GM23338 (cell line): Measurements from ENCODE around the gene FXYD7. TPM values are rescaled to one million over a fixed set of nuclear protein-coding genes. Genes with fewer than 3 reads are reported as not detected.

ENCODE experiments used
- ATAC-seq: fragments of 200-7000 bp; cut with Tn5 transposase; 3 replicates; pipeline ENCODE4 v1.9.1; 2020
- DNase-seq: peaks from one replicate; pipeline ENCODE4 v3.0.0-alpha.2; 2015; ENCODE audit warnings: low spot score
- H2AFZ ChIP-seq: fragments of 200-600 bp; sonication (generic); 2 replicates; pipeline ENCODE4 v1.8.0; 2016; ENCODE audit warnings: antibody characterized with exemption, mild to moderate bottlenecking, moderate library complexity
- H3F3A ChIP-seq: fragments of 200-600 bp; sonication (generic); replicated peaks from 2 replicates; pipeline ENCODE4 v1.8.0; 2017; ENCODE audit warnings: antibody characterized with exemption, mixed run types, low read depth
- H3K27ac ChIP-seq: fragments of 200-600 bp; sonication (generic); 2 replicates; pipeline ENCODE4 v1.6.1; 2016; ENCODE audit warnings: low read depth
- H3K27me3 ChIP-seq: fragments of 200-600 bp; sonication (generic); 2 replicates; pipeline ENCODE4 v1.8.0; 2016; ENCODE audit warnings: mild to moderate bottlenecking, mixed run types, moderate library complexity; ENCODE audit not compliant: insufficient read depth
- H3K36me3 ChIP-seq: fragments of 200-600 bp; sonication (generic); 2 replicates; pipeline ENCODE4 v1.8.0; 2016; ENCODE audit warnings: mild to moderate bottlenecking; ENCODE audit not compliant: insufficient read depth
- H3K4me1 ChIP-seq: fragments of 200-600 bp; sonication (generic); 2 replicates; pipeline ENCODE4 v1.8.0; 2016; ENCODE audit warnings: mild to moderate bottlenecking, moderate library complexity; ENCODE audit not compliant: insufficient read depth
- H3K4me2 ChIP-seq: fragments of 200-600 bp; sonication (generic); 2 replicates; pipeline ENCODE4 v1.7.1; 2017; ENCODE audit warnings: mixed run types
- H3K4me3 ChIP-seq: fragments of 200-600 bp; sonication (generic); 2 replicates; pipeline ENCODE4 v1.6.1; 2016; ENCODE audit warnings: mixed run types
- H3K79me2 ChIP-seq: fragments of 200-600 bp; sonication (generic); replicated peaks from 2 replicates; pipeline ENCODE4 v1.8.0; 2017; ENCODE audit warnings: mild to moderate bottlenecking; ENCODE audit not compliant: insufficient read depth
- H3K9me2 ChIP-seq: fragments of 200-600 bp; sonication (generic); 2 replicates; pipeline ENCODE4 v1.8.0; 2017; ENCODE audit not compliant: insufficient read depth
- H4K20me1 ChIP-seq: fragments of 200-600 bp; sonication (generic); replicated peaks from 2 replicates; pipeline ENCODE4 v1.8.0; 2017; ENCODE audit warnings: mild to moderate bottlenecking; ENCODE audit not compliant: insufficient read depth
- H3K27ac Mint-ChIP-seq: 2 replicates; pipeline ENCODE4 v1.8.0; 2020; ENCODE audit warnings: inconsistent platforms, mild to moderate bottlenecking, moderate library complexity, mixed read lengths
- H3K27me3 Mint-ChIP-seq: 3 replicates; pipeline ENCODE4 v1.8.0; 2022; ENCODE audit warnings: low read depth, mild to moderate bottlenecking, moderate library complexity, mixed read lengths, inconsistent platforms; ENCODE audit not compliant: insufficient read depth, poor library complexity
- H3K36me3 Mint-ChIP-seq: 3 replicates; pipeline ENCODE4 v1.8.0; 2021; ENCODE audit warnings: low read depth, mild to moderate bottlenecking, inconsistent platforms, moderate library complexity, mixed read lengths
- H3K4me1 Mint-ChIP-seq: 3 replicates; pipeline ENCODE4 v1.8.0; 2020; ENCODE audit warnings: mild to moderate bottlenecking, inconsistent platforms, mixed read lengths
- H3K4me3 Mint-ChIP-seq: 3 replicates; pipeline ENCODE4 v1.8.0; 2021; ENCODE audit warnings: moderate library complexity, mild to moderate bottlenecking, inconsistent platforms, mixed read lengths
- H3K9me3 Mint-ChIP-seq: 3 replicates; pipeline ENCODE4 v1.8.0; 2020; ENCODE audit warnings: moderate library complexity, mild to moderate bottlenecking, inconsistent platforms, mixed read lengths
- CREB1 ChIP-seq: fragments of 250-450 bp; sonication (Bioruptor Pico); IDR thresholded peaks from 2 replicates; pipeline ENCODE4 v1.5.0; 2020; ENCODE audit warnings: low read depth, mild to moderate bottlenecking, moderate library complexity
- CTCF ChIP-seq, 2 experiments: fragments of 200-600 bp in 1 of 2; sonication (generic) in 1 of 2; conservative IDR thresholded peaks; 2 replicates each; pipeline versions ENCODE4 v1.5.1 to v1.6.1; 2016 to 2017; ENCODE audit warnings: antibody characterized with exemption in 2 of 2, low read depth in 2 of 2, mild to moderate bottlenecking in 2 of 2, moderate library complexity in 1 of 2
- ETS1 ChIP-seq: IDR thresholded peaks from 2 replicates; pipeline ENCODE4 v1.6.1; 2016; ENCODE audit warnings: antibody characterized with exemption
- EZH2 ChIP-seq: fragments of 200-600 bp; sonication (generic); IDR thresholded peaks from one replicate; pipeline ENCODE4 v1.8.0; 2017; ENCODE audit warnings: antibody characterized with exemption, mild to moderate bottlenecking, low read depth; ENCODE audit not compliant: unreplicated experiment
- EZH2phosphoT487 ChIP-seq: fragments of 200-600 bp; sonication (generic); IDR thresholded peaks from one replicate; pipeline ENCODE4 v1.8.1; 2018; ENCODE audit warnings: antibody characterized with exemption; ENCODE audit not compliant: unreplicated experiment
- JUNB ChIP-seq: IDR thresholded peaks from one replicate; pipeline ENCODE4 v1.6.1; 2016; ENCODE audit warnings: antibody characterized with exemption; ENCODE audit not compliant: unreplicated experiment
- NANOG ChIP-seq: IDR thresholded peaks from 2 replicates; pipeline ENCODE4 v1.6.1; 2016; ENCODE audit warnings: antibody characterized with exemption, borderline replicate concordance
- POLR2AphosphoS5 ChIP-seq: IDR thresholded peaks from 2 replicates; pipeline ENCODE4 v1.6.1; 2016; ENCODE audit warnings: antibody characterized with exemption, low read depth
- REST ChIP-seq: IDR thresholded peaks from one replicate; pipeline ENCODE4 v1.6.1; 2018; ENCODE audit warnings: antibody characterized with exemption; ENCODE audit not compliant: unreplicated experiment
- STAT1 ChIP-seq: IDR thresholded peaks from one replicate; pipeline ENCODE4 v1.6.1; 2016; ENCODE audit warnings: antibody characterized with exemption; ENCODE audit not compliant: unreplicated experiment
- ZNF114 ChIP-seq: fragments of 250-450 bp; sonication (Bioruptor Pico); IDR thresholded peaks from 2 replicates; pipeline ENCODE4 v1.5.0; 2020; ENCODE audit warnings: mild to moderate bottlenecking, moderate library complexity
- ZNF331 ChIP-seq: fragments of 250-450 bp; sonication (Bioruptor Pico); IDR thresholded peaks from 2 replicates; pipeline ENCODE4 v1.5.0; 2020; ENCODE audit warnings: low read depth, mild to moderate bottlenecking, moderate library complexity
- ZNF462 ChIP-seq: fragments of 250-450 bp; sonication (Bioruptor Pico); IDR thresholded peaks from 2 replicates; pipeline ENCODE4 v1.5.0; 2020; ENCODE audit warnings: mild to moderate bottlenecking, moderate library complexity
- polyA plus RNA-seq: library from polyadenylated mRNA; unstranded; fragments of >200 nt; fragmentation: Nextera tagmentation; extraction: Ambion mirVana; gene quantifications from 2 replicates; pipeline ENCODE4 v1.2.1, GENCODE V29; 2016
- total RNA-seq: library from RNA; depleted of rRNA; stranded (reverse); fragments of >200 nt; shearing (Covaris generic); gene quantifications from 2 replicates; pipeline ENCODE4 v1.2.3, GENCODE V29; 2014

Gene FXYD7
- total and polyA plus RNA-seq, 2 experiments from 2014 or later = 9.6 to 44.0 TPM

GRCh38 chr19:35169221-35169995 lies 26.4 kb downstream of the FXYD7 start:
- no peak overlapping the region for H3K4me2 ChIP-seq
- peaks cover 2% of the 10 kb centered on the region; the same call in 1 of the 2 replicates for H4K20me1 ChIP-seq
- H3K79me2 ChIP-seq = no peaks in the 10 kb centered on the region
- H3K27ac Mint-ChIP-seq = no peak overlapping the region
- TF ChIP-seq CTCF (conservative IDR thresholded peaks at IDR 0.05; ENCODE audit: low read depth in 2 of 2) (no peak), STAT1 (no peak), ZNF114 (CRISPR knock-in tag) (no peak), EZH2phosphoT487 (no peak), REST (no peak), ZNF462 (CRISPR knock-in tag) (no peak), JUNB (no peak), EZH2 (no peak), ETS1 (no peak), POLR2AphosphoS5 (no peak), ZNF331 (CRISPR knock-in tag) (no peak), CREB1 (CRISPR knock-in tag) (no peak), NANOG (no peak)
- H3K36me3 ChIP-seq = peaks cover 37% of the 10 kb centered on the region
- no peaks in the 10 kb centered on the region for H3K4me1 Mint-ChIP-seq
- H3K4me3 Mint-ChIP-seq = no peak overlapping the region
- no peak for DNase-seq
- H3F3A ChIP-seq = no peaks in the 10 kb centered on the region
- ATAC-seq = no peak
- H2AFZ ChIP-seq = no peak overlapping the region
- no peaks in the 10 kb centered on the region for H3K27me3 ChIP-seq
- H3K9me2 ChIP-seq = no peaks in the 10 kb centered on the region
- H3K27ac ChIP-seq = no peak overlapping the region
- H3K36me3 Mint-ChIP-seq = peaks cover 69% of the 10 kb centered on the region
- H3K4me1 ChIP-seq = no peaks in the 10 kb centered on the region
- H3K4me3 ChIP-seq = no peak overlapping the region
- peaks cover 4% of the 10 kb centered on the region for H3K27me3 Mint-ChIP-seq
- H3K9me3 Mint-ChIP-seq = peaks cover 12% of the 10 kb centered on the region
